Astrocyte (in vitro differentiated cells and primary cell): Measurements from ENCODE around the gene CCL21. TPM values are rescaled to one million over a fixed set of nuclear protein-coding genes. Genes with fewer than 3 reads are reported as not detected.
A peak's percentile ranks its signal among the peaks of the same experiment; 100 is the strongest.

ENCODE experiments used
- DNase-seq: peaks from one replicate; pipeline ENCODE4 v3.0.0-alpha.2; 2010; ENCODE audit warnings: low read depth
- FAIRE-seq: peaks from 2 replicates; lab custom pipeline; 2011; peaks lifted over from hg19 to GRCh38; lab: Jason Lieb, UNC
- H2AFZ ChIP-seq: 2 replicates; pipeline ENCODE4 v1.6.0; 2012; ENCODE audit warnings: low read depth, low read length, inconsistent platforms
- H3K27ac ChIP-seq: 2 replicates; pipeline ENCODE4 v1.5.1; 2011; ENCODE audit warnings: low read depth, low read length, inconsistent platforms
- H3K27me3 ChIP-seq: 2 replicates; pipeline ENCODE4 v1.6.0; 2011; ENCODE audit warnings: low read length, inconsistent platforms; ENCODE audit not compliant: insufficient read depth
- H3K36me3 ChIP-seq: 2 replicates; pipeline ENCODE4 v1.5.1; 2011; ENCODE audit warnings: low read length, inconsistent platforms; ENCODE audit not compliant: insufficient read depth
- H3K4me1 ChIP-seq: 2 replicates; pipeline ENCODE4 v1.5.1; 2011; ENCODE audit warnings: low read length, inconsistent platforms; ENCODE audit not compliant: insufficient read depth
- H3K4me2 ChIP-seq: 2 replicates; pipeline ENCODE4 v1.6.0; 2012; ENCODE audit warnings: low read length, inconsistent platforms
- H3K4me3 ChIP-seq: 2 replicates; pipeline ENCODE4 v1.5.1; 2011; ENCODE audit warnings: low read depth, mild to moderate bottlenecking, low read length, inconsistent platforms; ENCODE audit not compliant: insufficient read depth
- H3K79me2 ChIP-seq: 2 replicates; pipeline ENCODE4 v1.6.0; 2012; ENCODE audit warnings: mild to moderate bottlenecking, low read length, inconsistent platforms; ENCODE audit not compliant: insufficient read depth
- H3K9ac ChIP-seq: 2 replicates; pipeline ENCODE4 v1.6.0; 2012; ENCODE audit warnings: mild to moderate bottlenecking, low read length, inconsistent platforms
- H3K9me3 ChIP-seq: 2 replicates; pipeline ENCODE4 v1.5.1; 2012; ENCODE audit warnings: low read depth, mild to moderate bottlenecking, low read length, inconsistent platforms; ENCODE audit not compliant: insufficient read depth
- H4K20me1 ChIP-seq: 2 replicates; pipeline ENCODE4 v1.6.0; 2012; ENCODE audit warnings: low read length, inconsistent platforms; ENCODE audit not compliant: insufficient read depth
- H3K27ac Mint-ChIP-seq: one replicate; pipeline ENCODE4 v1.8.0; 2021; ENCODE audit warnings: mild to moderate bottlenecking, mixed read lengths; ENCODE audit not compliant: unreplicated experiment
- H3K27me3 Mint-ChIP-seq: one replicate; pipeline ENCODE4 v1.8.0; 2021; ENCODE audit warnings: low read depth, mixed read lengths; ENCODE audit not compliant: unreplicated experiment
- H3K36me3 Mint-ChIP-seq: one replicate; pipeline ENCODE4 v1.8.0; 2021; ENCODE audit warnings: low read depth, mixed read lengths; ENCODE audit not compliant: unreplicated experiment
- H3K4me1 Mint-ChIP-seq: one replicate; pipeline ENCODE4 v1.8.0; 2021; ENCODE audit warnings: low read depth, mixed read lengths; ENCODE audit not compliant: unreplicated experiment
- H3K4me3 Mint-ChIP-seq: one replicate; pipeline ENCODE4 v1.8.0; 2021; ENCODE audit warnings: mild to moderate bottlenecking, moderate library complexity, mixed read lengths; ENCODE audit not compliant: unreplicated experiment
- H3K9me3 Mint-ChIP-seq: one replicate; pipeline ENCODE4 v1.8.0; 2021; ENCODE audit warnings: mild to moderate bottlenecking, mixed read lengths; ENCODE audit not compliant: unreplicated experiment
- CTCF ChIP-seq: IDR thresholded peaks from 2 replicates; pipeline ENCODE4 v1.5.1; 2011; ENCODE audit warnings: low read depth, mild to moderate bottlenecking, inconsistent platforms, low read length, moderate library complexity; ENCODE audit not compliant: insufficient read depth
- EZH2 ChIP-seq: IDR thresholded peaks from 2 replicates; pipeline ENCODE4 v1.6.1; 2012; ENCODE audit warnings: mild to moderate bottlenecking, low read length, inconsistent platforms; ENCODE audit not compliant: insufficient read depth
- total RNA-seq: library from RNA; stranded (reverse); gene quantifications from 2 replicates; pipeline ENCODE4 v1.2.1, GENCODE V29; 2021

The CCL21 gene
- total RNA-seq, 1 donor from 2014 or later = not detected

GRCh38 chr9:34675048-34675714 is 34.8 kb downstream of the CCL21 start:
- Histone ChIP-seq H3K27ac (no peak overlapping the region), H4K20me1 (peaks cover 4% of the 10 kb centered on the region), H3K4me2 (no peak overlapping the region), H3K36me3 (no peaks in the 10 kb centered on the region), H3K27me3 (no peaks in the 10 kb centered on the region), H2AFZ (no peak overlapping the region), H3K4me1 (no peaks in the 10 kb centered on the region), H3K4me3 (no peak overlapping the region), H3K9ac (no peak overlapping the region), H3K9me3 (no peaks in the 10 kb centered on the region), H3K79me2 (no peaks in the 10 kb centered on the region)
- DNase-seq (peak; percentile 26), FAIRE-seq (no peak)
- Mint-ChIP-seq H3K36me3 (peaks cover 8% of the 10 kb centered on the region), H3K4me3 (no peak overlapping the region), H3K27ac (no peak overlapping the region), H3K4me1 (no peaks in the 10 kb centered on the region), H3K27me3 (no peaks in the 10 kb centered on the region), H3K9me3 (peaks cover 2% of the 10 kb centered on the region)
- TF ChIP-seq EZH2 = no peak
- peak; percentile 72 for TF ChIP-seq CTCF

- Histone ChIP-seq H3K36me3 (no peaks in the 10 kb centered on the region), H3K79me2 (no peaks in the 10 kb centered on the region), H3K27ac (no peak overlapping the region), H3K4me2 (no peak overlapping the region), H2AFZ (no peak overlapping the region), H4K20me1 (peaks cover 4% of the 10 kb centered on the region), H3K4me3 (no peak overlapping the region), H3K27me3 (no peaks in the 10 kb centered on the region), H3K9ac (no peak overlapping the region), H3K9me3 (no peaks in the 10 kb centered on the region), H3K4me1 (no peaks in the 10 kb centered on the region)
- DNase-seq (no peak), FAIRE-seq (no peak)
- H3K4me1 Mint-ChIP-seq = no peaks in the 10 kb centered on the region
- H3K27me3 Mint-ChIP-seq = no peaks in the 10 kb centered on the region
- H3K4me3 Mint-ChIP-seq = no peak overlapping the region
- no peak for TF ChIP-seq EZH2
- TF ChIP-seq CTCF = no peak
- H3K27ac Mint-ChIP-seq = no peak overlapping the region
- peaks cover 15% of the 10 kb centered on the region for H3K36me3 Mint-ChIP-seq
- H3K9me3 Mint-ChIP-seq = peaks cover 2% of the 10 kb centered on the region
Measured at GRCh38 chr9:34674440-34674839, 35.5 kb downstream of the CCL21 start.

- Mint-ChIP-seq H3K4me1 (no peaks in the 10 kb centered on the region), H3K27ac (no peak overlapping the region)
Measured at GRCh38 chr9:34671307-34671706, 38.6 kb downstream of the CCL21 start.

More at GRCh38 chr9:34671307-34671706, 38.6 kb downstream of the CCL21 start:
- peaks cover 11% of the 10 kb centered on the region for H3K79me2 ChIP-seq
- peaks cover 24% of the 10 kb centered on the region for H3K36me3 Mint-ChIP-seq
- no peak overlapping the region for H3K4me2 ChIP-seq
- peaks cover 4% of the 10 kb centered on the region for H3K4me1 ChIP-seq
- H4K20me1 ChIP-seq = peaks cover 21% of the 10 kb centered on the region
- DNase-seq (no peak), FAIRE-seq (peak; percentile 29)
- no peak overlapping the region for H3K4me3 Mint-ChIP-seq
- no peak overlapping the region for H2AFZ ChIP-seq
- no peak for TF ChIP-seq CTCF
- TF ChIP-seq EZH2 = no peak
- H3K27ac ChIP-seq = no peak overlapping the region
- peaks cover 5% of the 10 kb centered on the region for H3K9me3 Mint-ChIP-seq
- no peaks in the 10 kb centered on the region for H3K27me3 Mint-ChIP-seq
- no peaks in the 10 kb centered on the region for H3K27me3 ChIP-seq
- H3K4me3 ChIP-seq = no peak overlapping the region
- no peak overlapping the region for H3K9ac ChIP-seq
- no peaks in the 10 kb centered on the region for H3K36me3 ChIP-seq
- no peaks in the 10 kb centered on the region for H3K9me3 ChIP-seq
